ENCODE measurements around the gene SMIM28. TPM values are rescaled to one million over a fixed set of nuclear protein-coding genes. Genes with fewer than 3 reads are reported as not detected.
A peak's percentile ranks its signal among the peaks of the same experiment; 100 is the strongest.

SMIM28 gene
- polyA plus RNA-seq, 3 donors, result not detected

- DNase-seq, result no peak
Observed at GRCh38 chr6:138372711-138373463, 4.8 kb upstream of the SMIM28 start.

GRCh38 chr6:138374230-138374629, 3.5 kb upstream of the SMIM28 start:
- no peak for DNase-seq

- DNase-seq, result no peak
Observed at GRCh38 chr6:138374815-138375214, 2.9 kb upstream of the SMIM28 start.

DNA sequence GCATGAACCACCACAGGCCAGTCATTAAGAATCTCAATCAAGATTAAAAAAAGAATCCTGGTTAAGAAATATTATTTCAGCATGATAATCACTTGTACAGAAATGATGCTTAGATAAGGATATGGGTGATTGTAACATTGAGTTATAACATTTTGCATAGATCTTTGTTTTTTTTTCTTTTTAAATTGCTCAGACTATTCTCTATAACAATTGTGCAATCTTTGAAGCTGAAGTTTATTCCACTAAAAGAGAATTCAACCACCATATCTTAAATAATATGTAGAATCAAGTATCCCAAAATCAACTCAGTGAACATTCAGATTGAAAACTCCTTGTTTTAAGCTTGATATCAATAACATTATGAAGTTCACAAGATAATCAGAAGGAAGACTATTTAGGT, 663 bp upstream of the SMIM28 start:
- DNase-seq, result no peak

DNA sequence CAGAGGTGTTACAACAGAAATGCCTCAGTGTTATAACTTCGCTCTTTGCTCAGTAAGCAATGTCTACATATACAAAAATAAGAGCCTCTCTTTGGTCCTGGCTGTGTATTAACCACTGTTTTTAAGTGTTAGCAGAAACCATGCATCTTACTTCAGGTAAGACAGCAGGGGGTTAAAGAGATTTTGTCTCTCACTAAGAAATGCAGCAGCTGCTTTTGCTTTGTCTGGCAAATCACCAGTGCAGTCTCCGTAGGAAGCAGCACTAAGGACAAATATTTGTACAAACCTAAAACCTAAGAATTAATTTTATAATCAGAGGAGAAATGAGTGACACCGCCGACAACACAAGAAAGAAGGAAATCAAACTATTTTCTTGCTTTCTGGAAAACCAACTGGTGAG, 758 bp downstream of the SMIM28 start:
- no peak for DNase-seq

DNA sequence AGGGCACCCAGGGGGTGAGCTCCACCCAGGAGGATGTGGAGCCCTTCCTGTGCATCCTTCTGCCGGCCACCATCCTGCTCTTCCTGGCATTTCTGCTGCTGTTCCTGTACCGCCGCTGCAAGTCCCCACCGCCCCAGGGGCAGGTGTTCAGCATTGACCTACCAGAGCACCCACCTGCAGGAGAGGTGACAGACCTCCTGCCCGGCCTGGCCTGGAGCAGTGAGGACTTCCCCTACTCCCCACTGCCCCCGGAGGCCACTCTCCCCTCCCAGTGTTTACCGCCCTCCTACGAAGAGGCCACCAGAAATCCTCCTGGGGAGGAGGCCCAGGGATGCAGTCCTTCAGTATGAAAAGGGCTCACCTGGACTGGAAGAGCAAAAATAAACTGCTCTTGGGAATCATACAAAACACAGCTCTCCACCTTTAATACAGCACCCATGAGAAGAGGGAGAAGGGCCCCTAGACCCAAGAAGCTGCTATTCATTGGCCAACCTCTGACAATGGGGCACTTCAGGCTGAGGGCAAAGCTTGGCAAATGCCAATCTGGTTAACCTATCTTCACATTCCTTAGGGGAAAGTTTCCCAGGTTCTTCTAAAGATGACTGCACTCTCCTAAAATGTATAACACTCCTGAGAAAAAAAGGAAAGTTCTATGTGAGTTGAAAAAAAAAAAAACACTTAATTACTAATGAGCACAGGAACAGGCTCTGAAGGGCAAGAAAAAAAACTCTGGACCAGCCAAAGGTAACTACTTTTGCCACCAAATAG, 5.0 kb downstream of the SMIM28 start:
- DNase-seq, result no peak

GRCh38 chr6:138383776-138384175, 6.1 kb downstream of the SMIM28 start:
- no peak for DNase-seq

GRCh38 chr6:138386897-138387296, 9.2 kb downstream of the SMIM28 start:
- DNase-seq, result no peak

DNA sequence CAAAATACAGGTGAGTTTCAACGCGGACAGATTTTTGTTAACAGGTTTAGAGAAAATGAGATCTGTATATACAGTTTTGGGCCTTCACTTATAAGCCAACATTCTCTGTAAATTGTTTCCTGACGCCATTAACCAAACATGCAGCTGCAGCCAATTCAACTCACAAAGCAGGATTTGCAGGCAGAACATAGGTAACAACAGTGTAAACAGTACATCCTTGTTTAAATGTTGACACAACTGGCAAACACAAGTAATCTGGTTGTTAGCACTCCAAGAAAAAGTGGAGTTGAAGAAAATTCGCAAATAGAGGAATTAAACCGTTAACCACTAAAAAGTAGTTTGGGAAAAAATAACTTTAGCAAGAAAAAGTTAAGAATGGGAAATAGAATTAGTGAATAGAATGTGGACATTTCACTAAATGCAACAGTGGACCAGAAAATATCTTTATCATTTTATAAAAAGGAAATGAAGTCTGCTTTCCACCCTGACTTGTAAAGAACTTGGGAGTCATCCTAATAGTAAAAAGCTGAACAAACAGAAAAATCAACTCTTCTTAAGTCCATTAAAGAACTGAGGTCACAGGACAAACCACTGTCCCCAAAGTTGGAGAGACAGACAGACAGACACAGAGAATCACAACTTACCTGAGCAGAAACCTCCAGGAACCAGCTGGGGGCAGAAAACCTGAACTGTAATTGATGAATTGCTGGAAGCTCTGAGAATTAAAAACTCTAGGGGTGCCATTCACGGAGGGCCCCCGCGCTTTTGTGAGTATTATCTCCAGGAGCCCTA, 10.1 kb downstream of the SMIM28 start:
- DNase-seq, result no peak

GRCh38 chr6:138389551-138389950, 11.8 kb downstream of the SMIM28 start:
- DNase-seq, result no peak

GRCh38 chr6:138393871-138394783, 16.4 kb downstream of the SMIM28 start:
- DNase-seq, result no peak

- no peak for DNase-seq
Observed at GRCh38 chr6:138396709-138397108, 19.0 kb downstream of the SMIM28 start.

DNA sequence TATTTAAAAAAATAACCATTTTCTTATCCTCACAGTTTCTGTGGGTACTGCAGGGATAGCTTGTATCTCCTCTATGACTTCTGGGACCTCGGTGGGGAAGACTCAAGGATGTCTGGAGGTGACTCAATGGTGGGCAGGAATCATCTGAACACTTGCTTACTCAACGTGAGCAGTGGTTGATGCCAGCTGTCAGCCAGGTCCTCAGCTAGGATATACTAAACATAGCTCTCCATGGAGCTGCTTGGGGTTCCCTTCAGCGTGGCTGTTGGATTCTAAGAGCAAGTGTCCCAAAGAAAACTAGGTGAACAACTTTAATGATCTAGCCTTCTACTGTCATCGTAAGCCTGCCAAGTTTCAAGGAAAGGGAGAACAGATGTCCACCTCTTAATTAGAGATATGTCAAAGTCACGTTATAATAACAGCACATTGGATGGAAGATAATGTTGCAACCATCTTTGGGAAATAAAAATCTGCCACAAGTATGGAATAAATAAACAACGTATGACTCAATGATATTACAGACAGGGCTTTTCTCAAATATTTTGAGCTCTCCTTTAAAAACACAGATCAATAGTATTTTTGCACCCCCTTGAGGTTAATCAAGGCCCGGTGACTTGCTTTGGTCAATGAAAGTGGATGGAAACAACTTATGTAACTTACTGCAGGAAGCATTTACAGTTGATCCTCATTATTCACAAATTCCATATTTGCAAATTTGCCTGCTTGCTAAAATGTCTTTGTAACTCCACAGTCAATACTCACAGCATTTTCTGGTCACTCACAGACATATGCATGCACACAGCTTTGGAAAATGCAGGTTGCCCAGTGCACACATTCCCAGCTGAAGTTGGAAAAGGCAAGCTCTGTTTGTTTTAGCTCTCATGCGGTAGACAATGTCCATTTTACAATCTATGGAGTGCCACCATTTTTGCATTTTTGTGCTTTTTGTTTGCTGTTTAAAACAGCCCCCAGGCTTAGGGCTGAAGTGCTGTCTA, 19.7 kb downstream of the SMIM28 start:
- no peak for DNase-seq

DNA sequence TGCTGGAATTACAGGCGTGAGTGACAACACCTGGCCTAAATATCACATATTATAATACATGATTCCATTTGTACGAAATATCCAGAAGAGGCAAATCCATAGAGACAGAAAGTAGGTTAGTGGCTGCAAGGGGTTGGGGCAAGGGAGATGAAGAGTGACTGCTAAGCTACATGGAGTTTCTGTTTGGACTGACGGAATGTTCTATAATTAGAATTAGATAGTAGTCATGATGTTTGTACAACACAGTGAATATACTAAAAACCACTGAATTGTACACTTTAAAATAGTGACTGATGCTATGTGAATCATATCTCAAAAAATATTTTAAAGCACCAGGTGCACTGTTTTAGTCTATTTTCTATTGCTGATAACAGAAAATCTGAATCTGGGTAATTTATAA, 22.6 kb downstream of the SMIM28 start:
- no peak for DNase-seq

DNA sequence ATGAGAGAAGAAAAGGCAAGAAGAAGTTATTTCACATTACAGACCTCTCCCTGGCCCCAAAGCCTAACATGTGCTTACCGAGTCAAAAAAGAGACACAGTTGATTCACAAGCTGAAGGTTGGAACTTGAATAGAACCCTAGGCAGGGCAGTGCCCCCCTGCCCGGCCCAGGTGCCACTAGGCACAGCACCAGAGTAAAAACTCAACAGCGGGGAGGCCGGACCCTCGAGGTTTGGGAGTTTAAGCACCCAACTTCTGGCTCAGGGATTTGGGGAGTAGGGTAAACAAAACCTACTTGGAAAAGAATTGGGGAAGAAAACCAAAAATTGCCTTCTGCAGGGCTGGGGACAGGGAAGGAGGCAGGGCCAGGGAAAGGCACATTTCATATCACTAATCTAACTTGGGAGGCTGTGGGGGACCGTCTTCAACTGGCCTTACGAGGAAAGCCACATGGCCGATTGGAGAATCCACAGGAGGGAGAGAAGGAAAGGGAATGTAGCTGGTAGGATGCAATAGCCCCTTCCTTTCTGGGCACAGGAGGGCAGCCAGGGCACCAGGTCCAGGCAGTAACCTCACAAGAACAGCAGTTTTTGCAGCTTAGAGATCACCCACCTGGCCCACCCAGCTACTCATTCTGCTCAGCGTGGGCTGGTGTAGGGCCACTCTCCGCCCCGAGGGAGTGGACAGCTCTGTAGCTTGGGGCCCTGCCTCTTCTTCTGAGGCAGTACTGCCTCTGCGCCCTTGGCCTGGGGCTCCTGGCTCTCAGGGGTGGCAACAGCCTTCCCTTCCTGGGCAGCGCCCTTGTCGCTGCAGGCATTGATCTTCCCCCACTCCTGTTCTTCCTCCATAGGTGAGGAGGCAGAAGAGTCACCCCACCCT, 24.5 kb downstream of the SMIM28 start:
- DNase-seq, result no peak

GRCh38 chr6:138402838-138403187, 25.1 kb downstream of the SMIM28 start:
- no peak for DNase-seq

GRCh38 chr6:138403324-138403800, 25.7 kb downstream of the SMIM28 start:
- DNase-seq, result peak; percentile 37

- DNase-seq, result peak; percentile 95
Observed at GRCh38 chr6:138403801-138404665, 26.3 kb downstream of the SMIM28 start, which contains the start of gene HEBP2. Gene HEBP2 (plus strand): TSS chr6:138404223. CDS start chr6:138404496, 273 bp downstream.
